ENCODE measurements around the gene GRK5.

DNA sequence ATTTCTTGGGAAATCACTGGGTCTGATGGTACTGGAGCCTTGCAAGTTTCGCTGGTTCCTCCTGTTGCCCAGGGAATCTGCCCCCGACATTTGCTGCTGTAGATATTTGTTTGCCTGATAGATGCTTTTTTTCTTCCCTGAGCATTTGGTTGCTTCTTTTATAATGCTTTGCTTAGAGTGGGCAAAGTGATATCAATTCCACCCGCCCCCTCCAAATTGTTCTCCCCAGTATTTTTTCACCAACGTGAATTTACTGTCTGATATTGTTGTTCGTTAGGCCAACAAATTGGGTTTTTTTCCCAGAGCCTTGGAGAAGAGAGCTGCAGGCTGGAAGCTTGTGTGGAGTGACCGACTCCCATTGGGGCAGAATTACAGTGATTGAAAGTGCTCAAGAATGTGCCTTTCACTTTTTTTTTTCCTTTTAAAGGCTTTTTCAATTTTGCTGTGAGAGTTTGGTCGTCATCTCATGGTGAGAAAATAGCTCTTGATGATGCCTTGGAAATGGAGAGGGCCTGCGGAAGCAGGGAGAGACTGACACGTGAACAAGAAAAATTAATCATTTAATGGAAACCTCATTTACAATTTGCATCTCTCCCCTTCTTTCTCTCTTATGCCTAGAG lies 2.5 kb downstream of the GRK5 start:
- no peak for TF ChIP-seq POLR2A (IDR thresholded peaks at IDR 0.05)
- TF ChIP-seq, protein P1, sequence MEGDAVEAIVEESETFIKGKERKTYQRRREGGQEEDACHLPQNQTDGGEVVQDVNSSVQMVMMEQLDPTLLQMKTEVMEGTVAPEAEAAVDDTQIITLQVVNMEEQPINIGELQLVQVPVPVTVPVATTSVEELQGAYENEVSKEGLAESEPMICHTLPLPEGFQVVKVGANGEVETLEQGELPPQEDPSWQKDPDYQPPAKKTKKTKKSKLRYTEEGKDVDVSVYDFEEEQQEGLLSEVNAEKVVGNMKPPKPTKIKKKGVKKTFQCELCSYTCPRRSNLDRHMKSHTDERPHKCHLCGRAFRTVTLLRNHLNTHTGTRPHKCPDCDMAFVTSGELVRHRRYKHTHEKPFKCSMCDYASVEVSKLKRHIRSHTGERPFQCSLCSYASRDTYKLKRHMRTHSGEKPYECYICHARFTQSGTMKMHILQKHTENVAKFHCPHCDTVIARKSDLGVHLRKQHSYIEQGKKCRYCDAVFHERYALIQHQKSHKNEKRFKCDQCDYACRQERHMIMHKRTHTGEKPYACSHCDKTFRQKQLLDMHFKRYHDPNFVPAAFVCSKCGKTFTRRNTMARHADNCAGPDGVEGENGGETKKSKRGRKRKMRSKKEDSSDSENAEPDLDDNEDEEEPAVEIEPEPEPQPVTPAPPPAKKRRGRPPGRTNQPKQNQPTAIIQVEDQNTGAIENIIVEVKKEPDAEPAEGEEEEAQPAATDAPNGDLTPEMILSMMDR (IDR thresholded peaks at IDR 0.05) = peak in 2 of 4 experiments; percentile 8 to 35

Data from sigmoid colon (tissue), 3 donors.